DOHH2 (cell line): ENCODE measurements around the gene PACS2.

Source experiments
- H3F3A ChIP-seq: fragments of 200-600 bp; sonication (generic), shearing (Covaris generic); 2 replicates; pipeline ENCODE4 v1.6.0; 2016; ENCODE audit warnings: antibody characterized with exemption, mild to moderate bottlenecking; ENCODE audit not compliant: control insufficient read depth, insufficient read depth
- H3K27ac ChIP-seq: fragments of 200-600 bp; sonication (generic); 2 replicates; pipeline ENCODE4 v1.5.1; 2014; ENCODE audit warnings: low read depth, mild to moderate bottlenecking, low read length, moderate library complexity
- H3K27me3 ChIP-seq: fragments of 200-600 bp; sonication (generic); 2 replicates; pipeline ENCODE4 v1.6.1; 2014; ENCODE audit warnings: mild to moderate bottlenecking, low read length, mixed read lengths; ENCODE audit not compliant: control insufficient read depth
- H3K36me3 ChIP-seq: fragments of 200-600 bp; sonication (generic); 2 replicates; pipeline ENCODE4 v1.6.1; 2014; ENCODE audit warnings: mild to moderate bottlenecking, low read length, moderate library complexity, mixed read lengths; ENCODE audit not compliant: control insufficient read depth
- H3K4me1 ChIP-seq: fragments of 200-600 bp; sonication (generic); 2 replicates; pipeline ENCODE4 v1.6.1; 2014; ENCODE audit warnings: mild to moderate bottlenecking, low read length, mixed read lengths; ENCODE audit not compliant: control insufficient read depth
- H3K4me2 ChIP-seq: fragments of 200-600 bp; sonication (generic); 2 replicates; pipeline ENCODE4 v1.6.0; 2014; ENCODE audit warnings: mild to moderate bottlenecking, low read length, moderate library complexity
- H3K4me3 ChIP-seq: fragments of 200-600 bp; sonication (generic); 2 replicates; pipeline ENCODE4 v1.5.1; 2014; ENCODE audit warnings: mild to moderate bottlenecking, low read length, mixed read lengths
- H3K79me2 ChIP-seq: fragments of 200-600 bp; sonication (generic); 2 replicates; pipeline ENCODE4 v1.6.1; 2014; ENCODE audit warnings: mild to moderate bottlenecking, low read length, mixed read lengths; ENCODE audit not compliant: control insufficient read depth
- H3K9me2 ChIP-seq: fragments of 200-600 bp; sonication (generic); replicated peaks from 2 replicates; pipeline ENCODE4 v1.6.1; 2014; ENCODE audit warnings: mild to moderate bottlenecking, low read length, mixed read lengths; ENCODE audit not compliant: control insufficient read depth
- H3K9me3 ChIP-seq: fragments of 200-600 bp; sonication (generic); 2 replicates; pipeline ENCODE4 v1.6.1; 2014; ENCODE audit warnings: antibody characterized with exemption, low read length, mixed read lengths; ENCODE audit not compliant: control insufficient read depth, insufficient read depth
- H4K20me1 ChIP-seq: fragments of 200-600 bp; sonication (generic); 2 replicates; pipeline ENCODE4 v1.6.0; 2014; ENCODE audit warnings: low read depth, mild to moderate bottlenecking, antibody characterized with exemption, low read length, moderate library complexity; ENCODE audit not compliant: control insufficient read depth, insufficient read depth
- CTCF ChIP-seq: fragments of 200-600 bp; sonication (generic); IDR thresholded peaks from one replicate; pipeline ENCODE4 v1.5.1; 2014; ENCODE audit warnings: antibody characterized with exemption, mild to moderate bottlenecking, low read depth, low read length; ENCODE audit not compliant: poor library complexity, severe bottlenecking
- EZH2phosphoT487 ChIP-seq: fragments of 200-600 bp; sonication (generic); IDR thresholded peaks from 2 replicates; pipeline ENCODE4 v1.6.1; 2017; ENCODE audit warnings: borderline replicate concordance, mild to moderate bottlenecking, antibody characterized with exemption, low read length, moderate library complexity, mixed read lengths

Gene PACS2

GRCh38 chr14:105384041-105384557 is 69.6 kb downstream of the PACS2 start:
- H3K9me3 ChIP-seq: no peaks in the 10 kb centered on the region
- H3K9me2 ChIP-seq: no peaks in the 10 kb centered on the region
- no peaks in the 10 kb centered on the region for H3K36me3 ChIP-seq
- no peaks in the 10 kb centered on the region for H4K20me1 ChIP-seq
- no peaks in the 10 kb centered on the region for H3K4me1 ChIP-seq
- H3F3A ChIP-seq: no peaks in the 10 kb centered on the region
- no peak overlapping the region for H3K27ac ChIP-seq
- H3K27me3 ChIP-seq: no peaks in the 10 kb centered on the region
- TF ChIP-seq CTCF: no peak
- no peak for TF ChIP-seq EZH2phosphoT487
- no peaks in the 10 kb centered on the region for H3K79me2 ChIP-seq
- no peak overlapping the region for H3K4me2 ChIP-seq
- H3K4me3 ChIP-seq: no peak overlapping the region

- no peaks in the 10 kb centered on the region for H3K9me2 ChIP-seq
- H3K27ac ChIP-seq: no peak overlapping the region
- H3K4me1 ChIP-seq: peaks cover under 1% of the 10 kb centered on the region
- H3K9me3 ChIP-seq: no peaks in the 10 kb centered on the region
- H3K27me3 ChIP-seq: no peaks in the 10 kb centered on the region
- no peak overlapping the region for H3K4me2 ChIP-seq
- H3F3A ChIP-seq: no peaks in the 10 kb centered on the region
- H3K79me2 ChIP-seq: no peaks in the 10 kb centered on the region
- no peak for TF ChIP-seq CTCF
- TF ChIP-seq EZH2phosphoT487: no peak
- no peaks in the 10 kb centered on the region for H4K20me1 ChIP-seq
- H3K4me3 ChIP-seq: no peak overlapping the region
- H3K36me3 ChIP-seq: no peaks in the 10 kb centered on the region
Observed at GRCh38 chr14:105384605-105385321, 70.2 kb downstream of the PACS2 start.

- no peaks in the 10 kb centered on the region for H3K9me2 ChIP-seq
- no peaks in the 10 kb centered on the region for H3F3A ChIP-seq
- TF ChIP-seq EZH2phosphoT487 (no peak), CTCF (no peak)
- H4K20me1 ChIP-seq: no peaks in the 10 kb centered on the region
- no peak overlapping the region for H3K4me2 ChIP-seq
- no peaks in the 10 kb centered on the region for H3K79me2 ChIP-seq
- H3K27me3 ChIP-seq: no peaks in the 10 kb centered on the region
- no peak overlapping the region for H3K4me3 ChIP-seq
- H3K4me1 ChIP-seq: peaks cover 6% of the 10 kb centered on the region
- no peaks in the 10 kb centered on the region for H3K36me3 ChIP-seq
- no peak overlapping the region for H3K27ac ChIP-seq
- H3K9me3 ChIP-seq: no peaks in the 10 kb centered on the region
Observed at GRCh38 chr14:105385322-105385637, 70.7 kb downstream of the PACS2 start.
